ENCODE data around the gene SLC43A3.

The SLC43A3 gene

DNA sequence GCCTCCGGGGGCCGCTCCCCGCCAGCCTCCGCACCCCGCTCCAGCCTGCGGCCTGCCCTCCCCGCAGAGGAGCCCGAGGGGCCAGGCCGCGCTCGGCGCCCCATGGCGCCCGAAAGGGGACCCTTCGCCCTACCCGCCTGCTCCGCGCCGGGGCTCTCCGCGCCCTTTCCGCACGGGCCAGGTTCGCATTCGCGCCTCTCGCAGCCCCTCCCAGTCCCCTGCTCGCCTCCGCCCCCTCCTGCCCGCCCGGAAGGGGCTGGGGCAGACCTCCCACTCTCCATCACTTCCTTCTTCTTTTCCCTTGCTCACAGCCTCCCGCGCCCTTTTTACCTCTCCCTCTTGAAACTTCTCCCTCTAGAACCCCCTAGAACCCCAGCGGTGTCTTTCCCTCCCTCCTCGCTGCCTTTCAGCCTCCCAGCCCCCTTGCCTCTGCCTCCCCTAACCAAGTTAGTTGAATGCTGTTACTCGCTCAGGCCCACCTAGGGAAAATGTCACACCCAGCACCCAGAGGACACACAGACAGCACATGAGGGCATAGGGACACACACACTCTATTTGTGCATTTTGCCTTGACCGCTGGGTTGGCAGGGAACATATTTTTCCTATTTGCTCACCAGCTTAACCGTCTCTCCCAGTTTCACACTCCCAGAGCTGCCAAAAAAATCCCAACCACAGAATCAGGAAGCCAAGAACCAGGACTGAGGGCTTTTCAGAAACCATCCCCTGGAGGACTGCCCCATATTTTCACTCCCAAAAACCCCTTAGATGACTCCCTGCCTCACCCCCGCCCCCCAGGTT, at the start of gene SLC43A3:
Gene SLC43A3, minus strand, starts transcription at position 193 of the 798 bp plus-strand sequence. CDS start 949 bp downstream, outside the sequence.
- DNase-seq, result peak; percentile 79

DNA sequence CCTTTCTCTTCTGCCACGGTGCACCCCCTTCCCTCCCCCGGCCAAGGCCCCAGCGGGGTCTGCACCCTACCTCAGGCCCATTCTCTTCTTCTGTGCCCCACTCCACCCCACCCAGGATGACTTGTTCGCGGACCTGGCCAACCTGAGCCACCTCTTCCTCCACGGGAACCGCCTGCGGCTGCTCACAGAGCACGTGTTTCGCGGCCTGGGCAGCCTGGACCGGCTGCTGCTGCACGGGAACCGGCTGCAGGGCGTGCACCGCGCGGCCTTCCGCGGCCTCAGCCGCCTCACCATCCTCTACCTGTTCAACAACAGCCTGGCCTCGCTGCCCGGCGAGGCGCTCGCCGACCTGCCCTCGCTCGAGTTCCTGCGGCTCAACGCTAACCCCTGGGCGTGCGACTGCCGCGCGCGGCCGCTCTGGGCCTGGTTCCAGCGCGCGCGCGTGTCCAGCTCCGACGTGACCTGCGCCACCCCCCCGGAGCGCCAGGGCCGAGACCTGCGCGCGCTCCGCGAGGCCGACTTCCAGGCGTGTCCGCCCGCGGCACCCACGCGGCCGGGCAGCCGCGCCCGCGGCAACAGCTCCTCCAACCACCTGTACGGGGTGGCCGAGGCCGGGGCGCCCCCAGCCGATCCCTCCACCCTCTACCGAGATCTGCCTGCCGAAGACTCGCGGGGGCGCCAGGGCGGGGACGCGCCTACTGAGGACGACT, 49.3 kb upstream of the SLC43A3 start:
- DNase-seq, result peak; percentile 57

DNA sequence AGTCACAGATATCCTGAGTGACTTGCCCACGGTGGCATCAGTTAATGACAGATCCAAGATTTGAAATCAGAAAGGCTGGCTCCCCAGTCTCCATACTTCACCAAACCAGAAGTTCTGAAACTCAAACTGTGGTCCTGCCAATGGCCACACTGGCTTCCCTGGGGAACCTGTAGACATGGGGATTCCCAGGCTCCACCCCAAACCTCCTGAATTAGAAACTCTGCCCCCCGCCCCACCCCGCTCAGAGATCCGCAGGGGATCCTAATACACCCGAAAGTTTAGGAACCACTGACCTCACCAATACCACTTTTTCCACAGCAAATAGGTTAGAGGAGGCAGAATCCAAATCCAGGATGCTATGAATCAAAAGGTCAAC, 48.7 kb upstream of the SLC43A3 start:
- no peak for DNase-seq

DNA sequence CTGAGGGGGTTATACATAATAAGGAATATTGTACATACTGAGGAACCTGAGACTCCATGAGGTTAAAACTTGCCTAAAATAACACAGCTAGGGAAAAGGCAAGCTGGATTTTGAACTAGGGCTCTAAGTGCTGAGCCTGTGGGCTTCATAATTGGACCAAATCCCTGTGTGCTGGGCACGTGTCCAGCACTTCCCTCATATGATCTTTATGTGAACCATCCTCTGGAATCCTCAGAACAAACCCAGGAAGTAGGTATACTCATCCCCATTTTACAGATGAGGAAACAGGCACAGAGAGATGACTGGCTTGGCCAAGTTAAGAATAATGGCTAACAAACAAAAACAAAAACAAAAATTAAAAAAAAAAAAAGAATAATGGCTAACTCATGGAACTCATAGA, 48.3 kb upstream of the SLC43A3 start:
- DNase-seq, result no peak

DNA sequence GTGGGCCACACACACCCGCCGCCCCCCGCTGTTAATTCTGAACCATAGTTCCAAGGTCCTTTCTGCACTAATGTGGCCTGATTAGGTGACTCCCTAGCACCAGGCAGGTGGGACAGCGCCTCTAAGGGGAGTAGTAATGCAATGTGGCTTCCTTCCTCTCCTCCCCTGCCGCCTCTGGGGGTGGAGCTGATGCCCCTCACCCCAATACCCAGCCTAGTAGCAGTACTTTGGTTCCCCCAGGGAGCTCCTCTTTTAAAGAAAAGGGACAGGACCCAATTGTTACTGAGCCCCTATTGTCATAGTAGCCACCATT, 47.8 kb upstream of the SLC43A3 start:
- DNase-seq, result no peak

DNA sequence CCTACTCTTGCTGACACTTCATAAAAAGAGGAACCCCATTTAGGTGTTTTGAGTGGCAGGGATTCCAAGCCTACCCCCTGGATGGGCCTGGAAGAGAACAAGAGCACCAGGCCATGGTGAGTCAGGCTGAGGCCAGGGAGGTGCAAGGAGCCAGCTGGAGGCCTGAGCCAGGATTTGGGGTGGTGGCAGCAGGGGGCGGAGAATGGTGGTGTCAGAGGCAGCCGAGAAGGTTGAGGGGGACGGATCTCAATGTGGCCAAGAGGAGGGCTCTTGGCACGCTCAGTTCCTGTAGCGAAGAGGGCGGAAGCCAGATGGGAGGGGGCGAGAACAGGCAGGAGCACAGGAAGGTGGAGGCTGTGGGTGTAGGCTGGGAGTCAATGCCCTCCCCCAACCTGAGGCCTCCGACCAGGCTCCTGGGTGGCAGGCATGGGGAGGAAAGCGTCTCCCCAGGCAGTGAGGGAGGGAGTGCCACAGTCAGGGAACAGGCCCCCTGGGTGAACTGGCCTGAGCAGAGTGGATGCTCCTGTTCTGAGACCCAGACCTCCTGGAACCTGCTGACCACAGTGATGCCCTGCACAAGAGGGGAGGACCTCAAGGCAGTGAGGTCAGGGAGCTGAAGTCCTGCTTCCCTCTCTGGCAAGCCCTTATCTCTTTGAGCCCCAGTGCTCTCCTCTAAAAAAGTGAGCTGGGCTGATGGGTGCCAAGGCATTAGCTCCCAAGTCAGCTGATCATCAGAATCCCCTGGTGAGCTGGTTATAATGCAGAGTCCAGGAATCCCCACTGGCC, 47.3 kb upstream of the SLC43A3 start:
- no peak for DNase-seq

DNA sequence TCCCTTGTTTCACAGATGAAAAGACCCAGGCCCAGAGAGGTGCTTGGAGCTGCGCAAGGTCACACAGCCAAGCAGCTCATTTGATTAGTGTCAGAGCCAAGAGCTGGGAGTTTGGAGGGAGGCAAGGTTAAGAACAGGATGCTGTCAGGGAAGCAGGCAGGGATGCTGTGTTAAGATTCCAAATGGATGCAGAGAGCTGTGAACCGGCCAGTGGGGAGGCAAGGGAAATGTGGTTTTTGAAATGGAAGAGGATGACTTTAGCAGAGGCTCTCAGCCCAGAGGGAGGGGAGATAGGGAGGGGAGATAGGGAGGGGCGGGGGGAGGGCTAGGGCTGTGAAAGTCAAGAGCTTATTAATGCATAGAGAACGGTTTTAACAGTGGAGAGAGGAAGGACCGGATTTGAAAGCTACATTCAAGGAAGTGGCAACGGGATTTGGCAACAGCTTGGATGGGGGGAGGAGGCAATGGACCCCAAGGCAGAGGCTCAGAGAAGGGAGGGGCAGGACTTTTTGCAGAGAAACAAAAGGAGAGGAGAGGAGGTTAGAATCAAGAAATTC, 46.4 kb upstream of the SLC43A3 start:
- no peak for DNase-seq

DNA sequence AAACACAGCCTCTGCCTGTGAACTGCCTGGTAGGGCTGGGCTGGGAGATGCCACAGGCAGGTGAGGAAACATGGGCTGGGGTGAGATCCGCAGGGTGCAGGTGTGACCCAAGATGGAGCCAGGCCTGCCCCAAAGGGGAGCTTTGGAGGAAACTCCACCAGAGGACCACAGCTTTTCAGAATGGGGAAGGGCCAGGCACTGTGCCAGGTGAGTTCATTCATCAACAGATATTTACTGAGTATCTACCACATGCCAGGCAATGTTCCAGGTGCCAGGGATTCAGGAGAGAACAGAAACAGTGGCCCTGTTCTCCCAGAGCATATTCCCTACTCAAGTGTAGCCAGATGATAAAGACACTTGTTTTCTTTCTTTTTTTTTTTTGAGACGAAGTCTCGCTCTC, 44.6 kb upstream of the SLC43A3 start:
- DNase-seq, result no peak

DNA sequence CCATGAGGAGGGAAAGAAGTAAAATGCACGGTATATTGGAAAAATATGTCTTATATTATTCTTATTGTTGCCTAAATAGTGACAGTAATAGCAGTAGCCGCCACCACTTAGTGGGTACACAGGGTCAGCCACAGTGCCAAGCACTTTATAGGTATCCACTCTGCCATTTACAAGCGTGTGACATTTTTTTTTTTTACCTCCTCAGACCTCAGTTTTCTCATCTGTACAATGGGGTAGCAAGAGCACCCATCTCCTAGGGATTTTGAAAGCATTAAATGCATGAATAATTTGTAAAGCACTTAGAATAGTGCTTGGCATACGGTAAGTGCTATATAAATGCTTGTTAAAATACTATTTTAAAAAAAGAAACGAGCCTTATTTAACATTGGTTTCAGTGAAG, 42.3 kb upstream of the SLC43A3 start:
- DNase-seq, result no peak

DNA sequence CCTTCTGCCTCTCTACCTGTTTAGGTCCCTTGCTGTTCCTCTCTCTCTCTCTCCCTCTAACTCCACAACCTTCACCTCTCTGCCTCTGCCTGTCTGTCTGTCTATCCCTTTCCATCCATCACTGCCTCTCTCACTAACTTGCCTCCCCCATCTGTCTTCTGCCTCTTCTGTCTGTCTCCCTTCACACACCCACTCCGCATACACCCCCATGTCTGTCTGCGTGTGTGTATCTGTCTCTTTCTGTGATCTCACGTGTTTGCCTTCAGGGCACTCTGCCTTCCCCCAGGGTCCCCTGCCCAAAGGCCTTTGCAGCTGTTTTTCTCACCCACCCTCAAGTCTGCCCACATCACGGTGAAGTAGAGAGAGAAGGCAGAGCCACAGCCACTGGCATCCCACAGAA, 41.4 kb upstream of the SLC43A3 start:
- DNase-seq, result no peak

DNA sequence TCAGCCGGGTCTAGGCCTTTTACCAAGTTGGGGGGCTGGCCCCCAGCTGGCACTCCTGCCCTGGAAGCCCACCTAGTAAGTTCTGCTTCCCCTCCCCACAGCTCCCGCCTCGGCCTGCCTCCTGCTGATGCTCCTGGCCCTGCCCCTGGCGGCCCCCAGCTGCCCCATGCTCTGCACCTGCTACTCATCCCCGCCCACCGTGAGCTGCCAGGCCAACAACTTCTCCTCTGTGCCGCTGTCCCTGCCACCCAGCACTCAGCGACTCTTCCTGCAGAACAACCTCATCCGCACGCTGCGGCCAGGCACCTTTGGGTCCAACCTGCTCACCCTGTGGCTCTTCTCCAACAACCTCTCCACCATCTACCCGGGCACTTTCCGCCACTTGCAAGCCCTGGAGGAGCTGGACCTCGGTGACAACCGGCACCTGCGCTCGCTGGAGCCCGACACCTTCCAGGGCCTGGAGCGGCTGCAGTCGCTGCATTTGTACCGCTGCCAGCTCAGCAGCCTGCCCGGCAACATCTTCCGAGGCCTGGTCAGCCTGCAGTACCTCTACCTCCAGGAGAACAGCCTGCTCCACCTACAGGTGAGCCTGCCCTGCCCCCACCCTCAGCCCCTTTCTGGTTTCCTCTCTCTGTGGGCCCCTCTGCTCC, 40.7 kb upstream of the SLC43A3 start:
- no peak for DNase-seq

DNA sequence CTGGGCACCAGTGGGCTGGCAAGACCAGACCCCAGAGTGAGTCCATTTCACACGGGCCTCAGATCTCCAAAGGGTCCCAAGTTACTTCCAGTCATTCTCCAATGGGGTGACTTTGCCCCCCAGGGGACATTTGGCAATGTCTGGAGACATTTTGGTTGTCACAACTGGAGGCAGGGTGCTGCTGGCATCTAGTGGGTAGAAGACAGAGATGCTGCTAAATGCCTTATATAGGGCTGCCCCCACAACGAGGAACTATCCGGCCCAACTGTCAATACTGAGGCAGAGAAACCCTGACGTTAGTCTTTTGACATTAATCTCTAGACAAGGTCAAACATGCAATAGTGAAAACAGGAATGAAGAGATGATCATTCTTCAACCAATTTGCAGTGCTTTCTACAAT, 39.8 kb upstream of the SLC43A3 start:
- no peak for DNase-seq

DNA sequence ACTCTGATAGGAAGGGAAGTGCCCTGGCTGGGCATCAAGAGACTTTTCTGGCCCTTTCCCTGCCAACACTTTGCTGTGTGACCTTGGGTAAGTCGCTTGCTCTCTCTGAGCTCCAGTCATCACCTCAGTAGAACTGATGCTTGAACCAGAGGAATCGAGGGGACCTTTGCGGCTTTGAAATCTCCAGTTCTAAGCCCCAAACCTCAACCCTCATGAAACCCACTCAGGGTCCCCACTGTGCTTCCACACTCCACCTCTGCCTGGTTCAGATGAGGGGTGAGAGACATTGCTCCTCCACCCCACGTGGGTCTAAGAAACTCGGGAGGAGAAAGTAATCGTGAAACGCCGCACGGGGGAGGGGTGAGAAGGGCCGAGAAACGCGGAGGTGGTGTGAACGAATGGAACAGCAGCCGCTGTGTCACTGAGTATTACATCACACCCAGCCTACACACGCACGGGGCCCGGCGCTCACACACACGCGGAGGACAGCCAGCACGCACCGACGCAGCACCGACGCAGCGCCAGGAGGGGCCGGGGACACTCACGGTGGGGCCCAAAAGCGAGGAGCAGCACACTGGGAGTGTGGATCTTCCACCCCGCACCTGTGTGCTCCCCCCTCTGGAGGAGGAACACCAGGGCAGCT, 37.7 kb upstream of the SLC43A3 start:
- no peak for DNase-seq

DNA sequence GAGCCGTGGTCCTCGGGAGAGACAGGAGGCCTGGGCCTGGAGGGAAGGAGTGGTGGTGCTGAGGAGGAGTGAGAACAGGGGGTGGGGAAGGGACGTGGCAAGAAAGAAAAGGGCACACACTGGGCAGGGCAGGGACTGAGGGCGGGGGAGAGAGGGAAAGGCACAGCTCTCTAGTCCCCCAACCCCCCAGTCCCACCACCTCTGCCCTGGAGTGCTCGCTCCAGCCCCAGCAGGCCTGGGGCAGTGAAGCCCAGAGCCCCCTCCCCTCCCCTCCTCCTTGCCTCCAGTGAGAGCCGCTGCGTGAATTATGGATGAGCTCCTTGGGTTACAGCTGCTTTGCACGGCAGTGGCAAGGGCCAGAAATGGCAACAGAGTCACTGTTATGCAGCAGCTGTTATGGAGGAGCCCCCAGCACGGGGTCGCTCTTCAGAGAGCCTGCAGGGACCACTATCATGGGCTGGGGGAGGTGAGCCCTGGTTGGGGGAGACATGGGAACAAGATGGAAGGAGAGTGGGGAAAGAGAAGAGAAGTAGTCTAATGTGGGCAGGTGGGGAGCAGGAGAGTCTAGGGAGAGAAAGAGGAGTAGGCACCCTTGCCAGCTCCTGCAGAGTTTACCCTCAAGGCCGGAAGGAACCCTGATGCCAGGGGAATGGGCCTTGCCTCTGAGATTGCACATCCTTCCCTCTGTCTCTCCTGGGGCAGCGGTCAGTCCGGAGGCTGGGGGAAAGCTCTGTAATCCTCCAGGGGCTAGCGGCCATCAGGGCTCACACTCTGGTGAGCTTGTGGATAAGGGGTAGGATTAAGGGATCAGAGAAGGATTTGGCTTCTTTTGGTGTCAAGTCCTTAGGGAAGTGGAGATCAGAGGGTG, 37.0 kb upstream of the SLC43A3 start:
- no peak for DNase-seq

DNA sequence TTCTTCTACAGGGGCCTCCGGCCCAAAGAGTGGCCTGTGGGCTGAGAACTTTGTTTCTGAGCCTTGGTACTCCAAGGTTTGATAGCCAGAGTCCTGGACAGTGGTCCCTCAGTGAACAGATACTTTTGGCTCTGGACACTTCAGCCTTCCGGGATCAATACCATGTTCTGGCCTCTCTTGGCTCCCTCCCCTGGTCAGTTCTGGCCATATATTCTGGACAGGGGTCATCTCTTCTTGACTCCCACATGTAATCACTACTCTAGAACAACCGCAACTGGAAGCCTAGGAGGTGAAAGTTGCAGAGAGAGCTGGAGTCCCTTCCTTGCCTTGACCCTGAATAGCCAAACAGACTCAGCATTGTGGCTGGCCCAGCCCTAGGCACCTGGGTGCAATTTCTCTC, 35.7 kb upstream of the SLC43A3 start:
- DNase-seq, result no peak

DNA sequence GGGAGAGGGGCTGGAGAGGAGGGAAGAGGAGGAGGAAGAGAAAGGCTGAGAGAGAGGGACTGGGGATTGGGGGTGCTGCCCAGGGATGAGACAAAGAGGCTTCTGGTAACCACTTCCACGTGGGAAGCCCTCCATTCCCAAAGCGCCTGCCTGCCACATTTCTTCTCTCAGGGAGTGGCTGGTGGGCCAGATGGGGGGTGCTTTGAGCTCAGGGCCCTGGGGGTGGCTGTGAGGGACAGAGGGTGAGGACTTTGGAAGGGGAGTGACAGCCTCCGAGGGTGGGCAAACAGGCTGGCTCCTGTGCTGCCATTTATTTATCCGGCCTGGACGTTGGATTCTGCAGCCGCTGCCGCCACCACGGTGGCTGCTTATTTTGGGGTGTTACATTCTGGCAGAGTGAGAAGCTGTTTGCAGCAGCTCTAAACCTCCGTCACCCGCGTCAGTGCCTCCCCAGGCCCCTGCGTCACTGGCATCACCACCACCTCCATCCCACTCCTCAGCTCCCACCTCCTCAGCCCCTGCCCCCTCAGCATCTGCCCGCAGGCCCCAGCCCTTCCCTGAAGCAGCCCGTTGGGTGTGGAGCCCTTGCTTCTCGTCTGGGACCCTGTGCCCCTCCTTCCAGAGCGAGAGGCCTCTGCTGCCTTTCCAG, 35.0 kb upstream of the SLC43A3 start:
- DNase-seq, result no peak

DNA sequence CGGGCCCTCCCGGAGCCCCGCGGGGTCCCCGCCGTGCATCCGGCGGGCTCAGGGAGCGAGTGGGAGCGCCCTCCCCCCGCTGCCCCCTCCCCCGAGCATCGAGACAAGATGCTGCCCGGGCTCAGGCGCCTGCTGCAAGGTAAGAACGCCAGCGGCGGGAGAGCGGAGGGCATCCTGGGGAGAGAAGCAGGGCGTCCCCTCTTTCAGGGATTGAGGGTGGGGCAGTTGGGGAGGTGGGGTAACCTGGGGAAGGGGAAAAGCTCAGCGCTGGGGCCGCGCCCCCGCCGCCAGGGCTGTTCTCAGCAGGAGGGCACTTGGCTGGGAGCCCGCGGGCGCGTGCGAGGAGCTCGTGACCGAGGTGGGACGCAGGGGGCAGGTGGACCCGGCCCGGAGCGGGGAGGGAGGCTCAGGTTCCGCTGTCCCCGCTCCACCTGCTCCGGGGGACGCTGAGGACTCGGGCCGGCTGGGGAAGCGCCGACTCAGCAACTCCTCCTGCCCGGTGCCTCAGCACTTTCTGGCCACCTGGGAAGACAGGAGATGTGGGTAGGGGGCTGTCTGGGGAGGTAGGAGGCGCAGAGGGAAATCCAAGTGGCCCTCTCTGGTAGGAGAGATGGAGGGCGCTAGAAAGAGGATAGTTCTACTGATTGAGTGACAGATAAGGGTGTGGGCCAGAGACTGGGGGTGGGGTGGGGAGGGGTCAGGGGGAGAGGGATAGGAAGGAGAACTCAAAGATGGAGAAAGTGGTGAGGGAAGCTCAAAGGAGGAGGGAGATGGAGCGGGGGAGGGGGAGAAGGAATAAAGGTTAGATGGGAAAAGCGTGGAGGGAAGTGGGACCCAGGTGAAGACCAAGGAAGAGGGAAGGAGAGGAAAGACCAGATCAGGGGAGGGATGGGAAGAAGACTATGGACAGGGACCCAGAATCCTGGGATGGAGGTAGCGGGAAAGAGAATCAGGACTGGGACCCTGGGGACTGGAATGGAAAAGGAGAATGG, 34.1 kb upstream of the SLC43A3 start:
- no peak for DNase-seq

DNA sequence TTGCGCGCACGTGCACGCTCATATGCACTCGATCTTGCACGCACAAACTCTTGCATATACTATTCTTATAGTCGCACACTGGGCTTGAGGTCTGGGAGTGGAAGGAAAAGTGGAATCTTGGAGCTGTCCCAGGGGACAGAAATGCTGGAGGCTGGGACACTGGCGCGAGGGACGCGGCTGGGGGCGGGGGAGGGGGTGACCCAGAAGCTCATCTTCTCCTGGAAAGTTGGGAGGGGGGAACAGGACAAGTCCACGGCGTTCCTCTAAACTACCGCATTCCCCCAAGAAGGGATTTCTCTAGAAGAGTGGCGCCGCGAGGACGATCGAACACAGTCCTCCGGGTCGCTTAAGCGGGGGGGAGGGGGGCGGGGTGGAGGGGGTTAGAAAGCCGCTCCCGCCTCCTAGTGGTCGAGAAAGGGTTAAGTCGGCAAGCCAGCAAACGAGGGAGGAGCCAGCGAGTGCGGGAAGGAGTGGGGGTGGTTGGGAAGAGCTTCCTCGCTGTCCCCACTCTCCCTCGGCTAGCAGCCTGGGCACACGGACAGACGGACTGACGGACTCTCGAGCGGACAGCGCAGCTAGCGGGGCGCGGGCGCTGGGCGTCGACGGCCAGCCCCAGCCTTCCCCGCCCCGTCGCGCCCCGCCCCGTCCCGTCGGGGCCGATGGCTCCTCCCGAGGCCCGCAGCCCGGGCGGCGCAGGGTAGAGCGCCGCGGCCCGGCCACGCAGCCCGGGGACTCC, 33.3 kb upstream of the SLC43A3 start, which contains the start of gene RTN4RL2:
Gene RTN4RL2, plus strand, starts transcription at position 507 of the 736 bp plus-strand sequence. CDS start 338 bp downstream, outside the sequence.
- DNase-seq, result peak; percentile 29
